Ishikawa (cell line): ENCODE data around the gene OSM.

ENCODE experiments used
- CEBPB ChIP-seq: IDR thresholded peaks from 2 replicates; pipeline ENCODE4 v1.6.1; 2012
- CREB1 ChIP-seq: IDR thresholded peaks from 2 replicates; pipeline ENCODE4 v1.6.1; 2012; ENCODE audit warnings: low read depth
- EP300 ChIP-seq: IDR thresholded peaks from 2 replicates; pipeline ENCODE4 v1.6.1; 2012; ENCODE audit warnings: borderline replicate concordance
- MAX ChIP-seq: IDR thresholded peaks from 2 replicates; pipeline ENCODE4 v1.6.1; 2012
- RAD21 ChIP-seq: IDR thresholded peaks from 2 replicates; pipeline ENCODE4 v1.6.1; 2012; ENCODE audit warnings: low read depth
- TAF1 ChIP-seq: IDR thresholded peaks from 2 replicates; pipeline ENCODE4 v1.6.1; 2012; ENCODE audit warnings: low read depth, mild to moderate bottlenecking
- TCF12 ChIP-seq: IDR thresholded peaks from 2 replicates; pipeline ENCODE4 v1.6.1; 2012; ENCODE audit warnings: low read depth
- ZBTB7A ChIP-seq: IDR thresholded peaks from 2 replicates; pipeline ENCODE4 v1.6.1; 2012; ENCODE audit warnings: low read depth

- no peak for TF ChIP-seq CREB1
- TF ChIP-seq TAF1, result no peak
- no peak for TF ChIP-seq EP300
- no peak for TF ChIP-seq RAD21
- TF ChIP-seq ZBTB7A, result no peak
- no peak for TF ChIP-seq CEBPB
- no peak for TF ChIP-seq TCF12
- no peak for TF ChIP-seq MAX
Measured at GRCh38 chr22:30239488-30240405, 26.9 kb downstream of the OSM start.
